H9 (cell line): Measurements from ENCODE around the gene PRELID2. TPM values are rescaled to one million over a fixed set of nuclear protein-coding genes. Genes with fewer than 3 reads are reported as not detected.

Experiments
- DNase-seq: peaks from one replicate; pipeline ENCODE4 v3.0.0-alpha.2; 2017
- H2AFZ ChIP-seq: one replicate; pipeline ENCODE4 v1.6.1; 2013; ENCODE audit warnings: mild to moderate bottlenecking, low read length, control low read depth, moderate library complexity
- H2AK5ac ChIP-seq: 2 replicates; pipeline ENCODE4 v1.6.1; 2013; ENCODE audit warnings: low read length, control low read depth, mixed read lengths; ENCODE audit not compliant: insufficient read length
- H2BK120ac ChIP-seq: one replicate; pipeline ENCODE4 v1.6.1; 2013; ENCODE audit warnings: low read depth, mild to moderate bottlenecking, low read length, control low read depth, inconsistent platforms; ENCODE audit not compliant: poor library complexity, severe bottlenecking
- H2BK12ac ChIP-seq: 2 replicates; pipeline ENCODE4 v1.6.1; 2013; ENCODE audit warnings: low read length, control low read depth, mixed read lengths, low read depth; ENCODE audit not compliant: insufficient read length
- H2BK15ac ChIP-seq: 2 replicates; pipeline ENCODE4 v1.6.1; 2013; ENCODE audit warnings: low read depth, low read length, control low read depth
- H2BK20ac ChIP-seq: one replicate; pipeline ENCODE4 v1.6.1; 2013; ENCODE audit warnings: low read depth, mild to moderate bottlenecking, low read length, control low read depth, inconsistent platforms; ENCODE audit not compliant: poor library complexity, severe bottlenecking
- H2BK5ac ChIP-seq: 2 replicates; pipeline ENCODE4 v1.6.1; 2013; ENCODE audit warnings: low read length, control low read depth, mixed read lengths; ENCODE audit not compliant: insufficient read length
- H3K14ac ChIP-seq: 2 replicates; pipeline ENCODE4 v1.6.1; 2013; ENCODE audit warnings: low read length, control low read depth; ENCODE audit not compliant: insufficient read depth
- H3K18ac ChIP-seq: 2 replicates; pipeline ENCODE4 v1.6.1; 2013; ENCODE audit warnings: low read depth, mild to moderate bottlenecking, mixed read lengths, low read length, control low read depth; ENCODE audit not compliant: insufficient read length
- H3K23ac ChIP-seq: 2 replicates; pipeline ENCODE4 v1.6.1; 2013; ENCODE audit warnings: low read length, control low read depth, mixed read lengths, low read depth; ENCODE audit not compliant: insufficient read length
- H3K23me2 ChIP-seq: 2 replicates; pipeline ENCODE4 v1.6.1; 2013; ENCODE audit warnings: low read depth, mild to moderate bottlenecking, mixed read lengths, low read length, control low read depth; ENCODE audit not compliant: insufficient read length, poor library complexity, severe bottlenecking
- H3K27ac ChIP-seq: 2 replicates; pipeline ENCODE4 v1.5.1; 2013; ENCODE audit warnings: low read length, control low read depth, mixed read lengths, low read depth; ENCODE audit not compliant: insufficient read length
- H3K27me3 ChIP-seq: 2 replicates; pipeline ENCODE4 v1.6.1; 2013; ENCODE audit warnings: low read length, control low read depth, inconsistent platforms; ENCODE audit not compliant: insufficient read depth
- H3K4ac ChIP-seq: 2 replicates; pipeline ENCODE4 v1.6.1; 2013; ENCODE audit warnings: low read depth, mild to moderate bottlenecking, control low read depth, inconsistent platforms, low read length, moderate library complexity
- H3K4me1 ChIP-seq: 2 replicates; pipeline ENCODE4 v1.6.1; 2013; ENCODE audit warnings: low read length, control low read depth, inconsistent platforms; ENCODE audit not compliant: insufficient read depth
- H3K4me2 ChIP-seq: 2 replicates; pipeline ENCODE4 v1.6.1; 2013; ENCODE audit warnings: low read length, control low read depth, mixed read lengths; ENCODE audit not compliant: insufficient read length, insufficient read depth
- H3K56ac ChIP-seq: 2 replicates; pipeline ENCODE4 v1.6.1; 2013; ENCODE audit warnings: low read depth, mild to moderate bottlenecking, mixed read lengths, low read length, control low read depth; ENCODE audit not compliant: insufficient read length
- H3K79me1 ChIP-seq: 2 replicates; pipeline ENCODE4 v1.6.1; 2013; ENCODE audit warnings: low read depth, mild to moderate bottlenecking, moderate library complexity, low read length, control low read depth, inconsistent platforms; ENCODE audit not compliant: insufficient read depth, poor library complexity, severe bottlenecking
- H3K79me2 ChIP-seq: 2 replicates; pipeline ENCODE4 v1.6.1; 2013; ENCODE audit warnings: low read length, control low read depth, inconsistent platforms; ENCODE audit not compliant: insufficient read depth
- H3K9ac ChIP-seq: 2 replicates; pipeline ENCODE4 v1.6.1; 2013; ENCODE audit warnings: low read length, control low read depth, mixed read lengths; ENCODE audit not compliant: insufficient read length; ENCODE audit errors: extremely low read depth
- H3K9me3 ChIP-seq: one replicate; pipeline ENCODE4 v1.6.1; 2013; ENCODE audit warnings: low read depth, low read length, inconsistent platforms; ENCODE audit not compliant: control insufficient read depth
- H3T11ph ChIP-seq: one replicate; pipeline ENCODE4 v1.6.1; 2013; ENCODE audit warnings: mild to moderate bottlenecking, low read length, control low read depth, inconsistent platforms
- H4K20me1 ChIP-seq: one replicate; pipeline ENCODE4 v1.6.1; 2013; ENCODE audit not compliant: control insufficient read depth, insufficient read length, insufficient read depth
- H4K5ac ChIP-seq: 2 replicates; pipeline ENCODE4 v1.6.1; 2013; ENCODE audit warnings: low read depth, mild to moderate bottlenecking, mixed read lengths, low read length, control low read depth; ENCODE audit not compliant: insufficient read length
- H4K8ac ChIP-seq: replicated peaks from 2 replicates; pipeline ENCODE4 v1.6.1; 2013; ENCODE audit warnings: low read length, control low read depth, mixed read lengths, low read depth; ENCODE audit not compliant: insufficient read length
- H4K91ac ChIP-seq: 2 replicates; pipeline ENCODE4 v1.6.1; 2013; ENCODE audit warnings: low read depth, mild to moderate bottlenecking, moderate library complexity, mixed read lengths, low read length, control low read depth; ENCODE audit not compliant: insufficient read length
- H3K27ac Mint-ChIP-seq, 3 experiments: 2 replicates in 2 of 3; 3 replicates in 1 of 3; pipeline ENCODE4 v1.8.0; 2020 to 2021; ENCODE audit warnings: mixed read lengths in 3 of 3, mild to moderate bottlenecking in 1 of 3, moderate library complexity in 1 of 3
- H3K27me3 Mint-ChIP-seq: 2 replicates; pipeline ENCODE4 v1.8.0; 2021; ENCODE audit warnings: low read depth, mild to moderate bottlenecking, moderate library complexity, mixed read lengths
- H3K36me3 Mint-ChIP-seq, 3 experiments: 2 replicates in 2 of 3; 3 replicates in 1 of 3; pipeline ENCODE4 v1.8.0; 2020 to 2021; ENCODE audit warnings: low read depth in 3 of 3, mixed read lengths in 3 of 3; ENCODE audit not compliant: insufficient read depth in 1 of 3
- H3K4me1 Mint-ChIP-seq, 2 experiments: 2 replicates each; pipeline ENCODE4 v1.8.0; 2020; ENCODE audit warnings: mixed read lengths in 2 of 2
- H3K4me3 Mint-ChIP-seq, 2 experiments: 2 replicates in 1 of 2; 3 replicates in 1 of 2; pipeline ENCODE4 v1.8.0; 2020 to 2021; ENCODE audit warnings: mild to moderate bottlenecking in 2 of 2, mixed read lengths in 2 of 2, moderate library complexity in 1 of 2
- H3K9me3 Mint-ChIP-seq, 2 experiments: 2 replicates in 1 of 2; 3 replicates in 1 of 2; pipeline ENCODE4 v1.8.0; 2020; ENCODE audit warnings: mild to moderate bottlenecking in 2 of 2, mixed read lengths in 2 of 2, moderate library complexity in 1 of 2
- WGBS: extraction: QIAGEN DNeasy Blood & Tissue Kit; methylation state at CpG from one replicate; pipeline ENCODE4 v1.1.7; 2013; ENCODE audit warnings: missing lambda C conversion rate, low lambda C conversion rate, mixed read lengths; ENCODE audit not compliant: insufficient read length; ENCODE audit errors: extremely low coverage; 5-methylcytosine and 5-hydroxymethylcytosine counted together
- total RNA-seq: library from RNA; stranded (reverse); gene quantifications from 2 replicates; pipeline ENCODE4 v1.2.1, GENCODE V29; 2021
- TF ChIP-seq, protein P1 (sequence below): fragments of 200-600 bp; sonication (generic); conservative IDR thresholded peaks from 3 replicates; pipeline ENCODE4 v1.8.0; 2021; ENCODE audit warnings: antibody characterized with exemption, mild to moderate bottlenecking

PRELID2 gene
- total RNA-seq, 1 experiment from 2014 or later = 13.2 TPM

GRCh38 chr5:145852990-145853389 is 17.8 kb upstream of the PRELID2 start:
- H2BK12ac ChIP-seq = no peak overlapping the region
- no peak overlapping the region; a peak in 1 of 7 replicates for H3K27ac Mint-ChIP-seq
- DNase-seq = no peak

More at GRCh38 chr5:145852990-145853389, 17.8 kb upstream of the PRELID2 start:
- Histone ChIP-seq H3K27ac (no peak overlapping the region), H3K4me2 (no peak overlapping the region), H3K4ac (no peak overlapping the region), H3K79me2 (no peaks in the 10 kb centered on the region), H3K23me2 (peaks cover 4% of the 10 kb centered on the region), H3K23ac (no peak overlapping the region), H4K8ac (no peak overlapping the region), H3K18ac (no peak overlapping the region), H3K79me1 (no peaks in the 10 kb centered on the region), H3K27me3 (no peaks in the 10 kb centered on the region), H2AK5ac (no peak overlapping the region), H2BK15ac (no peak overlapping the region), H3K9me3 (no peaks in the 10 kb centered on the region), H2AFZ (no peak overlapping the region), H4K5ac (no peak overlapping the region), H4K91ac (no peak overlapping the region), H2BK5ac (no peak overlapping the region), H3K14ac (no peak overlapping the region), H4K20me1 (no peaks in the 10 kb centered on the region), H3K4me1 (peaks cover 5% of the 10 kb centered on the region; the same call in 1 of the 2 replicates), H3K9ac (no peak overlapping the region), H2BK20ac (no peak overlapping the region), H3K56ac (no peak overlapping the region), H2BK120ac (no peak overlapping the region), H3T11ph (no peak overlapping the region)
- WGBS = no CpG with 5 or more reads among the region's 3 CpGs
- TF ChIP-seq, protein P1, sequence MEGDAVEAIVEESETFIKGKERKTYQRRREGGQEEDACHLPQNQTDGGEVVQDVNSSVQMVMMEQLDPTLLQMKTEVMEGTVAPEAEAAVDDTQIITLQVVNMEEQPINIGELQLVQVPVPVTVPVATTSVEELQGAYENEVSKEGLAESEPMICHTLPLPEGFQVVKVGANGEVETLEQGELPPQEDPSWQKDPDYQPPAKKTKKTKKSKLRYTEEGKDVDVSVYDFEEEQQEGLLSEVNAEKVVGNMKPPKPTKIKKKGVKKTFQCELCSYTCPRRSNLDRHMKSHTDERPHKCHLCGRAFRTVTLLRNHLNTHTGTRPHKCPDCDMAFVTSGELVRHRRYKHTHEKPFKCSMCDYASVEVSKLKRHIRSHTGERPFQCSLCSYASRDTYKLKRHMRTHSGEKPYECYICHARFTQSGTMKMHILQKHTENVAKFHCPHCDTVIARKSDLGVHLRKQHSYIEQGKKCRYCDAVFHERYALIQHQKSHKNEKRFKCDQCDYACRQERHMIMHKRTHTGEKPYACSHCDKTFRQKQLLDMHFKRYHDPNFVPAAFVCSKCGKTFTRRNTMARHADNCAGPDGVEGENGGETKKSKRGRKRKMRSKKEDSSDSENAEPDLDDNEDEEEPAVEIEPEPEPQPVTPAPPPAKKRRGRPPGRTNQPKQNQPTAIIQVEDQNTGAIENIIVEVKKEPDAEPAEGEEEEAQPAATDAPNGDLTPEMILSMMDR = no peak
- no peak overlapping the region for H3K4me3 Mint-ChIP-seq
- H3K4me1 Mint-ChIP-seq = peaks cover 15 to 18% of the 10 kb centered on the region in 2 experiments
- H3K9me3 Mint-ChIP-seq = no peaks in the 10 kb centered on the region; a peak in 1 of 5 replicates
- no peaks in the 10 kb centered on the region; the same call in 1 of the 2 replicates for H3K27me3 Mint-ChIP-seq
- H3K36me3 Mint-ChIP-seq = no peaks in the 10 kb centered on the region
